ENCODE measurements around the gene ARL16.

Gene ARL16

DNA sequence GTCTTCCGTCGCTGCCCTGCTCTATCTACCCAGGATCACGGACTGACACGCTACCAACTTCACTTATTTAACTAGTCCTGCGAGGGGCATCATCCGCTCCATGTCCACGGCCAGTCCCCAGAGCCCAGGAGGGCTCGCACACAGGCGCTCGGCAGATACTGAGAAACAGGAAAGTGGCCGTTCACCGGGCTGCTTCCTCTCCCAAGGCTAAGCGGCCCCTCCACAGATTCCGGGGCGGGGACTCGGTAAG, 17.6 kb downstream of the ARL16 start:
- in situ Hi-C loops (cut with HindIII; ENCODE audit: low sequenced_read_pairs) = no loop called here
- TF ChIP-seq, protein P1, sequence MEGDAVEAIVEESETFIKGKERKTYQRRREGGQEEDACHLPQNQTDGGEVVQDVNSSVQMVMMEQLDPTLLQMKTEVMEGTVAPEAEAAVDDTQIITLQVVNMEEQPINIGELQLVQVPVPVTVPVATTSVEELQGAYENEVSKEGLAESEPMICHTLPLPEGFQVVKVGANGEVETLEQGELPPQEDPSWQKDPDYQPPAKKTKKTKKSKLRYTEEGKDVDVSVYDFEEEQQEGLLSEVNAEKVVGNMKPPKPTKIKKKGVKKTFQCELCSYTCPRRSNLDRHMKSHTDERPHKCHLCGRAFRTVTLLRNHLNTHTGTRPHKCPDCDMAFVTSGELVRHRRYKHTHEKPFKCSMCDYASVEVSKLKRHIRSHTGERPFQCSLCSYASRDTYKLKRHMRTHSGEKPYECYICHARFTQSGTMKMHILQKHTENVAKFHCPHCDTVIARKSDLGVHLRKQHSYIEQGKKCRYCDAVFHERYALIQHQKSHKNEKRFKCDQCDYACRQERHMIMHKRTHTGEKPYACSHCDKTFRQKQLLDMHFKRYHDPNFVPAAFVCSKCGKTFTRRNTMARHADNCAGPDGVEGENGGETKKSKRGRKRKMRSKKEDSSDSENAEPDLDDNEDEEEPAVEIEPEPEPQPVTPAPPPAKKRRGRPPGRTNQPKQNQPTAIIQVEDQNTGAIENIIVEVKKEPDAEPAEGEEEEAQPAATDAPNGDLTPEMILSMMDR (IDR thresholded peaks at IDR 0.05; ENCODE audit: low read depth, low read length, missing control alignments) = no peak
- peak overlapping the region; percentile 96 for H3K4me3 ChIP-seq (ENCODE audit: low read depth, low read length)
- DNase-seq (ENCODE audit: low read depth) = no peak

DNA sequence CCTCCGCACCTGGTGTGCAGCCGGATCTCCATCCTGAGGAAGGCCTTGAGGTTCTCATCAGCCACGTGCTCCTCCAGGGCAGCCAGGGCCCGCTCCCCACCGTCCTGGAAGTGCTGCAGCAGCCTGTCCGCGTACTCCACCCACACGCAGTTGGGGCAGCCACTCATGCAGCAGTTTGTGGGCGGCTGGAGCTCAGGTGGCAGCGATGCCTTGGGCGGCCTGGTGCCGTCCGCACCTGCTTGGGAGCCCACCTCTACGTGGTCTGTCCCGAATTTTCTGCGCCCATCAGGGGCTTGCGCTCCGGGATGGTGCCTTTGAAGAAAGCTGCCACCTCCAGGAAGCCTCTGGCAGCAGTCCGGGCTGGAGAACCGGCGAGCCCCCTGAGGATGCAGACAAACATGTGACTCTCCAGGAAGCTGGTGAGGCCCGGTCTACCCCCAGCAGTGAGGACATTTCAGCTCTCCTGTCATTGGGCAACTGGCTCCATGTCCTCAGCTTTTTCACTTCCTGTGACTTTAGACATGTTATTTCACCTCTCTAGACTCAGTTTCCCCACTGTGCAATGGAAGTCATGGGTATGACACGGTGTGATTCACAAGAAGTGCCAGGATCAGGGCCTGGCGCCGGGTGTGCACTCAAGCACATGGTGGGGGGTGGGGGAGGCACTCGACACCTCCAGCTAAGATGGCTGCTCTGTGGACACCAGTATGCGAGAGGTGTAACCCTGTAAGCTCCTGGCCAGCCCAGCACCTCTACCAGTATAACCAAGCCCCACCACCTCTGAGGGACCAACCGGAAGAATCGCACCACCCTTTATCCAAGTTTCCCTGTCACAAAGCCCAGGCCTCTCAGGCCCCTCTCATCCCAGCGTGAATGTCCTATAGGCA, 18.1 kb downstream of the ARL16 start:
- H3K4me3 ChIP-seq (ENCODE audit: low read depth, low read length) = peak overlapping the region; percentile 96
- no peak for DNase-seq (ENCODE audit: low read depth)
- TF ChIP-seq, protein P1 (IDR thresholded peaks at IDR 0.05; ENCODE audit: low read depth, low read length, missing control alignments) = no peak
- in situ Hi-C loops (cut with HindIII; ENCODE audit: low sequenced_read_pairs) = no loop called here

DNA sequence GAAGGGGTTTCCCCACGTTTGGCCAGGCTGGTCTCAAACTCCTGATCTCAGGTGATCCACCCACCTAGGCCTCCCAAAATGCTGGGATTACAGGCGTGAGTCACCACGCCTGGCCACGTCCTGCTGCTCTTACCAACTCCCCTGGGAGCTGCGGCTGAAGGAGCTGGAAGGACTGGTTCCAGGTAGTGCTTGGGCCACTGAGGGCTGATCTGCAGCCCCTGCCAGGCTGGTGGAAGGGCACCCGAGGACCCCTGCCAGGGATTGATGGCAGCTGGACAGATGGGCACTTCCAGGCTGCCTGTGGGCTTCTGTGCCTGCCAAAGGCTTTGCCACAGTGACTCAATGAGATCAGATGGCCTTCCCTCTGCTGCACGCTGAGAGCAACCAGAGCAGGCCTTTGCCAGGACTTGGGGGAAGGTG, 19.5 kb downstream of the ARL16 start:
- no peak for DNase-seq (ENCODE audit: low read depth)
- TF ChIP-seq, protein P1 (IDR thresholded peaks at IDR 0.05; ENCODE audit: low read depth, low read length, missing control alignments) = no peak
- in situ Hi-C loops (cut with HindIII; ENCODE audit: low sequenced_read_pairs) = no loop called here
- no peak overlapping the region for H3K4me3 ChIP-seq (ENCODE audit: low read depth, low read length)

DNA sequence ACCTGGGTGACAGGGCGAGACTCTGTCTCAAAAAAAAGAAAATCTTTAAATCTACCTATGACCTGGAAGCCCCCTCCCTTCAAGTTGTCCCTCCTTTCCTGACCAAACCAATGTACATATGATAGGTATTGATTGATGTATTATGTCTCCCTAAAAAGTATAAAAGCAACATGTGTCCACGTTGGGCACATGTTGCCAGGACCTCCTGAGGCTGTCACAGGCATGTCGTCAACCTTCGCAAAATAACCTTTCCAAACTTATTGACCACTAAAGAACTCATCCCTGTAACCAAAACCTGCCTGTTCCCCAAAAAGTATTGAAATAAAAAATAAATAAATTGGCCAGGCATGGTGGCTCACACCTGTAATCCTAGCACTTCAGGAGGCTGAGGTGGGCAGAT, 21.6 kb downstream of the ARL16 start:
- TF ChIP-seq, protein P1 (IDR thresholded peaks at IDR 0.05; ENCODE audit: low read depth, low read length, missing control alignments) = no peak
- in situ Hi-C loops (cut with HindIII; ENCODE audit: low sequenced_read_pairs) = no loop called here
- H3K4me3 ChIP-seq (ENCODE audit: low read depth, low read length) = no peak overlapping the region
- no peak for DNase-seq (ENCODE audit: low read depth)

DNA sequence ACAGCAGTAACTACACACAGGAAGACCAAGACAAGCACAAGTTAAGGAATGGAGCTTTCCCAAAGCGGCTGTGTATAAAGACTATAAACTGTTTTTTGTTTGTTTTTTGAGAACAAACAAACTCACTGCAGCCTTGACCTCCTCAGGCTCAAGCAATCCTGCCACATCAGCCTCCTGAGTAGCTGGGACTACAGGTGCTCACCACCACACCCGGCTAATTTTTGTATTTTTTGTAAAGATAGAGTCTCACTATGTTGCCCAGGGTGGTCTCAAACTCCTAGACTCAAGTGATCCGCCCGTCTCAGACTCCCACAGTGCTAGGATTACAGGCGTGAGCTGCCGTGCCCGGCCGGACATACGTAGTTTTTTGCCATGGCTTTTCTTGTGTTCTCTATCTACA, 23.2 kb downstream of the ARL16 start:
- no peak overlapping the region for H3K4me3 ChIP-seq (ENCODE audit: low read depth, low read length)
- no peak for DNase-seq (ENCODE audit: low read depth)
- TF ChIP-seq, protein P1 (IDR thresholded peaks at IDR 0.05; ENCODE audit: low read depth, low read length, missing control alignments) = no peak
- in situ Hi-C loops (cut with HindIII; ENCODE audit: low sequenced_read_pairs) = no loop called here

DNA sequence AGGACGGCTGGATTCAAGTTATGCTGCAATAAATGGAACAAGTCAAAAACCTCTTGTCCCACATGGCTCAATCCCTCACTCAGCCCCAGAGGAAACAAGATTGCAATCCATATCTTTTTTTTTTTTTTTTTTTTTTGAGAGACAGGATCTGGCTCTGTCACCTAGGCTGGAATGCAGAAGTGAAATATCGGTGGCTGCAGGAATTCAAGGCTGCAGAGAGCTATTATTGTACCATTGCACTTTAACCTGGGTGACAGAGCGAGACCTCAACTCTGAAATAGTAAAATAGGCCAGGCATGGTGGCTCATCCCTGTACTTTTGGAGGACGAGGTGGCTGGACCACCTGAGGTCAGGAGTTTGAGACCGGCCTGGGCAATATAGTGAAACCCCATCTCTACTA, 24.6 kb downstream of the ARL16 start:
- TF ChIP-seq, protein P1 (IDR thresholded peaks at IDR 0.05; ENCODE audit: low read depth, low read length, missing control alignments) = no peak
- no peak overlapping the region for H3K4me3 ChIP-seq (ENCODE audit: low read depth, low read length)
- in situ Hi-C loops (cut with HindIII; ENCODE audit: low sequenced_read_pairs) = no loop called here
- DNase-seq (ENCODE audit: low read depth) = no peak

All from astrocyte of the cerebellum (primary cell).